ENCODE measurements around the gene ARL2BP.
A peak's percentile ranks its signal among the peaks of the same experiment; 100 is the strongest.

The ARL2BP gene

DNA sequence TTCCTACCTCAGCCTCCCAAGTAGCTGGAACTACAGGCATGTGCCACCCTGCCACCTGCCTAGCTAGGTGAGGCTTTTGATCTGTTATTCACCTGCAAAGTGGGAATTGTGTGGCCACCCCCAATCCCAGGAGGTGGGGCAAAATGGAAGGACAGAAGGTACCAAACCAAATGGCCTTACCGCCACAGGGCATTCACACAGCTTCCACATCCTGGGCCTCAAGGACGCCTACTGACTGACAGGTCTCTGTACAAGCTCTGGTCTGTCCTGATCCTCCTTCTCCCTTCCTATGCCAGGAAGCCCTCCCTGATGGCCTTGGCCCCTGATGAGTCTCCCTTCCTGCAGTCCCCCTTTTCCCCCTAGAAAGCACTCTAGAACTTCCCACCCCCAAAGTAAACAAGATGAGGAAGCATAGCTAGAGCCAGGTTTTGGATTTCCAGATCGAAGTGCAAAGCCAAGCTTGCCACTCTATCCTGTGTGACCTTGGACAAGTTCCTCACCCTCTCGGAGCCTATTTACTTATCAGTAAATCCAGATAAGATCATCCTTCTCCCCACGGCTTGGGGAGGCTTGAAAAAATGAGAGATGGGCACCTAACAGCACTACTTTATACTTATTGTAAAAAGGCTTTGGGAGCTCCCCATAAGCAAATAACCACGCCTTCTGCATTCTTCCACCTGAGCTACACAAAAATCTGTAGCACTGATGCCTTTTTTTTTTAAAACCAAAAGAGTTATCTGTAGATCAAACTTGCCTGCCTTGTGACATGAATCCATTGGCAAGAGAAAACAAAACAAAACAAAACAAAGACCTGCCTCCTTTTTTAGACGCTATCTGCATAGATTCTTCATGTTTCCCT, 35.0 kb downstream of the ARL2BP start:
- DNase-seq (ENCODE audit: extremely low spot score, insufficient read length, low read depth) (no peak), FAIRE-seq (no peak)

DNA sequence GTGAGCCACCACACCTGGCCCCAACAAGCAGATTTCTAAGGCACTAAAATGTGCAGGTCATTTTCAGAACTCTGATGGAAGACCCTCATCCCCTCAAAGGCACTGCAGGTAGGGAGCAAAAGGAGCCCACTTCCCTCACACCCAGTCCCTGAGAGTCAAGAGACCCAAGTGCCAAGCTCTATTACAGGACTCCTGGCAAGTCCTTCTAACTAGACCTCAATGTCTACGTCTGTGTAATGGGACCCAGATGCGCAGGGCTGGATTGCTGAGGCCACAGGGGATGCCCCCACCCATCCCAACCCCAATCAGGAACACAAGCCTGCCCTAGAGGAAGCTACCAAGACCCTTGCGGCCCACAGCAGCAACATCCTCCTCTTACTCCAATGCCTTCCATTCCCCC, 36.7 kb downstream of the ARL2BP start:
- no peak for FAIRE-seq
- DNase-seq (ENCODE audit: extremely low spot score, insufficient read length, low read depth), result no peak

DNA sequence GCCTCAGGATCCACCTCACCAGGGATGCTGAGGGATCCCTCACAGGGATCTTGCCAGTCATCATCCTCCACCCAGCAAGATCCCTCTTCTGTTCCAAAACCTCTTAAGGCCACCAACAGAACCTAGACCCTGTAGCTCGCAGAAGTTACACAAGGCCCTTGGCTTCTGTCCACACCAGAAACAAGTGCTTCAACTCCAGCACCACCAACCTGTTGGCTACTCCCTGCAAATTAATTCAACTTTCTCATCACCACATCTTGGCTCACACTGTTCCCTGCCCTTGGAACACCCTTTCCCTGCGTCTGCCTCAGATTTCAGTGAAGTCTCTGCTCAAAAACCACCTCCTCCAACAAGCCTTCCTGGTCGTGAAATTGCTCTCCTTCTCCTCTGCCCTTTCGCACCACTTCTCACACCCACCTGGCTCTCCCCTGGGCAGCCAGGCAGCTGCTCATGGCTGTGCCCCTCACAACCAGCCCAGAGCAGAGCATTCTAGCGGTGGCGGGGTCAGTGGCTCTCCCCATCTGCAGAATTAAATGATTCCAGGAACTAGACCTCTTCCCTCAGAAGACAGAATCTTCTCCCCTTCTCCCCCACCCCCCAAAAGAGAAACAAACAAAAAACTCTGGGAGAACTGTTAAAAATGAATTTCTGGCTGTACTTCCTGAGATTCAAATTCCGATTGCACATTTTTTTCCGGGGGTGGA, 37.6 kb downstream of the ARL2BP start:
- no peak for FAIRE-seq

DNA sequence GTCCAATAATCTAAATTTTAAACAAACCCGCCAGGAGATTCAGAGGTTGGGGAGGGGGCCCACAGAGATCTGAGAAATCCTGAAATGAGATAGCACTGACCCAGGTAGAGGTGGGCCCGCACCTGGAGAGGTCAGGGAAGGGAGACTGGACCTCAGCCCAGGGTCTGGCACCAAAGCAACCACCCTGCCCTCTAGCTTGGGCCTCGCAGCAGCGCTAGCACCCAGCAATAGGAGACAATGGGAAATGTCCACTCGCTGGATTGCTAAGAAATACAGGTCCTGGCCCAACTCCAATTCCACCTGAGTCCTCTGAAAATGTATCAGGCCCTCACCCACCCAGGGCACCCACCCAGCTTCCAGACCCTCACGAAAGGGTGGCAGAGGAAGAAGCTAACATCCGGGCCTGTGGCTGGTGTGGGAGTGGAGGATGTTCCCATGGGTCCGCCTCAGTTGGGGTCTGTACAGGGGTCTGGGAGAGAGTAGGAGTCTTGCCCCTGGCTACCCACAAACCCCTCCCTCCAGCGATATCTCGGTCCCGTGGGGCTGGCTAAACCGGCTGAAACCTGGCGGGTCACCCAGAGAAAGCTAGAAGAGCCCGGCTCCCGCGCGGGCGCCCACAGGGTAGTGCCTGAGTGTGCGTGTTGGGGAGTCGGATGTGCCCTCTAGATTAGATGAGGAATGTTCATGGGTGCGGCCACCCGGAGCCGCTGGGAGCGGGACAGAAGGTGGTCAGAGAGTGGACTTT, 38.3 kb downstream of the ARL2BP start:
- DNase-seq (ENCODE audit: extremely low spot score, insufficient read length, low read depth) (no peak), FAIRE-seq (no peak)

More for the DNA sequence above, 37.6 kb downstream of the ARL2BP start:
- DNase-seq (ENCODE audit: extremely low spot score, insufficient read length, low read depth), result no peak

DNA sequence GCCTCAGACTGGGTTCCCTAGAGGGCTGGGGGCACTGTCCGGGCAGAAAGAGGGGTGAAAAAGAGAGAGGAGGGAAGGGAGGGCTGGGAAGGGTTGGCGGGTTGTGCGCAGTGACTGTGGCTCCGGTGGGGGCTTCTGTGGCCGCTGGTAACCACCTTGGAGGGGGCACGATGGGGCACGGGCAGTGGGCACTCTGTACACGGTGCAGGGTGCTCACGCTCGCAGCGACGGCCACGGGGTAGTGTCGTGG, 38.8 kb downstream of the ARL2BP start:
- DNase-seq (ENCODE audit: extremely low spot score, insufficient read length, low read depth) (no peak), FAIRE-seq (no peak)

DNA sequence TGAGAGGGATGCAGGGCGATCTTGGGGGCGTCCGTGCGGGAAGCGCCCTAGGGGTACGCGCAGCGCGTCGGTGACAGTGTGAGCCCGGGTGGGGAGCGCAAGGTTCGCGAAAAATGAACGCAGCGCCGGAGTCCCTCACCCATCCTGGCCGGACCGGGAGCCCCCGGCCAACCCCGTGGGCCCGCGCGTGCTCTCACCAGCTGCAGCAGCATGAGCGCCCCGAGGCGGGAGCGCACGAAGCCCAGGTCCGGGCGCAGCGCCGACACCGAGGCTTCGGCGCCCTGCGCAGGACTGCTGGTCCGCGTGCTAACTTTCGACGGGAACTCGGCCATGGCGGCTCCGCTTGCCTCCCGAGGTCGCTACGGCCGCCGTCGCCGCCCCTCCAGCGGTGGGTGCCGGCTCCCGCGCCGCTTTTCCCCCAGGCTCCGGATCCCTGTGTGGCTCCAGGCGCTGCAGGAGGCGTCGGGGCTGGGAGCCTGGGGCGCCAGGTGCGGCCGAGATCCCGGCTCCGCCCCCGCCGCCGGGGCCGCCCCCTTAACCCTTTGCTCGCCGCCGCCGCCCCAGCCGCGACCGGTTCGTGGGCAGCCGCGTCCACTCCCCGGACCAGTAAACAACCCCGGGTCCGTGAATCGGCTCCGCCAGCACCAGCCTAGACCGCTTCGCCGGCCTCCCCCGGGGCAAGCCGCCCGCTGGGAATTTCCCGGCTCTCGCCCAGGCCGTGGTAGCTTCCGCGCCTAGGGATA, 39.3 kb downstream of the ARL2BP start, which contains the start of gene PLLP:
TSS of gene PLLP (minus strand) at position 464 of the 743 bp plus-strand sequence. CDS start at position 332, 132 bp downstream.
- no peak for DNase-seq (ENCODE audit: extremely low spot score, insufficient read length, low read depth)
- no peak for FAIRE-seq

DNA sequence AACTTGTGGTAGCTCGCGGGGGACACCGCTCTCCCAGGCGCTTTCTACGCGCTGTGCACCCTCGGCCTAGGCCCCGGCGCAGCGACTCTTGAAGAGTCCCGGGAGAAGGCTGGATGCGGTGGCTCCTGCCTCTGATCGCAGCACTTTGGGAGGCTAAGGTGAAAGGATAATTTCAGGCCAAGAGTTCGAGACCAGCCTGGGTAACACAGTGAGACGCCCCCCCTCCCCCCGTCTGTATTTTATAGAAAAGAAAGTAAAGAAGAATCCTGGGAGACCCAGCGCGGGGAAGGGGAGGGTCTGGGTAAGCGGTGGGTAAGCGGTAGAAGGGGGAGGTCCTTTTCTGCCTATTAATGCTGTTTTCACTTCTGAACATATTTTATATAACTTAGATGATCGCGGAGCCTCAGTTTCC, 39.9 kb downstream of the ARL2BP start:
- no peak for FAIRE-seq
- DNase-seq (ENCODE audit: extremely low spot score, insufficient read length, low read depth), result no peak

DNA sequence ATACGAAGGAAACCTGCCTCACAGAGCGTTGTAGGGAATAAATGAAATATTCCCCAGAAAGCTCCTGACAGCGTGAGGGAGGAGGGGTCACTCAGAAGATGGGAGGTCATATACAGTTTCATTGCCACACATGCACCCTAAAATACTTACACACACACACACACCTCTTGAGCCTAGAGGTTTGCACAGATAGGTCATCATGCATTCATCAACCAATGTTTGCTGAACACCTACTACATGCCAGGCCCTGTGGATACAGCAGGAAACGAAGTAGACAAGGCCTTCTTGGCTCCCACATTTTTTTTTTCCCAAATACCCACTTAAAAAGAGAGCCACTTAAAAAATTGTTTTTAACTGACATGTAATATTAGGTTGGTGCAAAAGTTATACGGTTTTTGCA, 40.3 kb downstream of the ARL2BP start:
- FAIRE-seq (no peak), DNase-seq (ENCODE audit: extremely low spot score, insufficient read length, low read depth) (no peak)

DNA sequence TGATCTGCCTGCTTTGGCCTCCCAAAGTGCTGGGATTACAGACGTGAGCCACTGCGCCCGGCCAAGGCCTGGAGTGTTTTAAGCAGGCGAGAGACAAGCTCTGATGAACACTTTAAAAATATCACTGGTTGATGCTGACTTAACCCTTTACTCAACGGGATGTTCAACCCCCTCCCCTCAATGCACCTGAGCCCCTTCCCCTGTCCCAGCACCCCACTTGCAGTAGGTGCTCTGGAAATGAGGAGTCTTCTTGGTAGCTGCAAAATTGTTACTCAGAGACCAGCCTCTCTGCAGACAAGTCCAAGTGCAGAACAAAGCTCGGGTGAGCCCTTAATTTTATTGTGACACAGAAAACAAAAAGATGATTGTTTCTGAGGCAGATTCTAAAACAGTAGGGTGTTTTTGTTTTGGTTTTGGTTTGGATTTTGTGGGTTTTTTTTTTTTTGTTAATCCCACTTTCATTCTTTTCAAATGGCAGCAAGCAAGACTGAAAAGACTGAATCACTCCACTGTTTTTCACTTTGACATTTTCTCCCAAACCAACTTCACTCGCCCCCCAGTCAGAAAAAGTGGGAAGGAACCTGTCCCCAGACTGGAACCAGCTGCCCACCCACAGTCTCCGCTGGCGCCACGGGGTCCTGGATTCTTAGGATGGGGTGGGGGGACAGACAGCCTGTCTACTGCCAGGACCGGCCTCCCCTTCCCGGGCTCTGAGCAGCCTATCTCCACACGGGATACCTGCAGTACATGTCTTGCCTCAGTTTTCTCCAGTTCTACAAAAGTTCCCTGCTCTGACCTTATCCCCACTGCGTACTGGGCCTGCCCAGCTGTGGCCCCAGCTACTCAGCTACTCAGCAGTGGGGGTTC, 44.6 kb downstream of the ARL2BP start:
- FAIRE-seq, result no peak
- DNase-seq (ENCODE audit: extremely low spot score, insufficient read length, low read depth), result no peak

DNA sequence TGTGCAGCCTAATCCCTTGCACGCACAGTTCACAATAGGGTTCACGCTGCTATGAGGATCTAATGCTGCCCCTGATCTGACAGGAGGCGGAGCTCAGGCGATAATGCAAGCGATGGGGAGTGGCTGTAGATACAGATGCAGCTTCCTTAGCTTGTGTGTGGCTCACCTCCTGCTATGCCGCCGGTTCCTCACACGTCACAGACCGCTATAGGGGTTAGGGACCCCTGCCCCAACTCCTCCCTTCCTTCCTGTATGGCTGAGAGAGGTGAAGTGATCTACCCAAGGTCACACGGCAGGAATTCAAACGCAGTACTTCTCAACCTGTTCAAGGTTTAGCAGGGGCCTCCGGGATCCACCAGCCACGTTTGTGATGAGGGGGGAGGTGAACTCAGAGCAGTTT, 52.8 kb downstream of the ARL2BP start:
- no peak for DNase-seq (ENCODE audit: extremely low spot score, insufficient read length, low read depth)
- FAIRE-seq, result no peak

DNA sequence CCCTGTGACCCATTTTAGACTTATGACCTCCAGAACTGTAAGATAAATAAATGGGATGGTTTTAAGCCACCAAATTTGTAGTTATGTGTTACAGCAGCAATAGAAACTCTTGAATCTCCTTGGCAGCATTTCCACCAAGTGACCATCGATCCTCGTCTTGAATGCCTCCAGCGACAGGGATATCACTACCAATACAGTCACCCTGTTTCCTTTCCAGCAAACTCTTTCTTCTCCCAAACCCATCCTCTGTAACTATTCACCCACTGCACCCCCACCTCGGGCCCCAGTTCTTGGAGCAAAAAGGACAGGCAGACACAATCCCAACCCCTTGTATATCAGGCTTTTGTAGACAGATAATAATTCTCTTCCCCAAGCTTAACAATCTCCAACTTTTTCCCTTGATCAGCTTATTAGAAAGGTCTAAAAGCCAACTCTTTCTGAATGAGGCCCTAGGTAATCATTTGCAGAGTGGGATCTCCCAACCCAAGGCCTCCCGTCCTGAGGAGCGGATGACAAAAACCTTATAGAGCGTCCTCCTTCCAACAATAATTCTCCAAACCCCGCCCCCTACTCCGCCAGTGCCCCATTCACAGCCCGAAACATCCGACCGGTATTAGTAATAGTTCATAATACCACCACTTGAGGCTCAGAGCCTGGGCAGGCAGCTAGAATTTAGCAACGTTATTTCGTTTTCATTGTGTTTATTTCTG, 54.1 kb downstream of the ARL2BP start:
- FAIRE-seq (no peak), DNase-seq (ENCODE audit: extremely low spot score, insufficient read length, low read depth) (no peak)

DNA sequence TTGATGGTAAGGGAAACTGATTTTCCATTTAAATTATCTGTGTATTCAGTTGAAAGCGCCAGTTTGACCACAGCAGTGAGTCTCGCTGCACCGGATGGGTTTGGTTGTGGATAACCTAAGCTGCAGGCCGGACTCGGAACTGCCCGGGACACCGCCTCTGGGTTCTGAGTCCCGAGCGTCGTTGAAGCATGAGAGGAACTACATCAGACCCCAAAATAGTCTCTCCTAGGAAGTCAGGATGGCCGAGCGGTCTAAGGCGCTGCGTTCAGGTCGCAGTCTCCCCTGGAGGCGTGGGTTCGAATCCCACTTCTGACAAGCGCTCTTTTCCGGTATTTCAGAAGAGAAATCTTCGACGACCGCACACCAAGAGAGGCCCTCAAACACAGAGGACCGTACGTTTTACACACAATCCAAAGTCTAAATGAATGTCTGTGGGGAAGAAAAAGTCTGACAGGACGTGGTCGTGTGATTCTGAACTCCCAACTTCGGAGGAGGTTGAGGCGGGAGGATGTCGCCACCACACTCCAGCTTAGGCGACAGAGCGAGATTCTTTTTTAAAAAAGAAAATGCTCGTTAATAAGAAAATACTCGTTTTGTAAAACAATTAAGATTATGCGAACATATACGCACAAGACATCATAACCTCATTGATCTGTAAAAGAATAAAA, 54.8 kb downstream of the ARL2BP start:
- DNase-seq (ENCODE audit: extremely low spot score, insufficient read length, low read depth), result peak; percentile 57
- peak; percentile 84 for FAIRE-seq

DNA sequence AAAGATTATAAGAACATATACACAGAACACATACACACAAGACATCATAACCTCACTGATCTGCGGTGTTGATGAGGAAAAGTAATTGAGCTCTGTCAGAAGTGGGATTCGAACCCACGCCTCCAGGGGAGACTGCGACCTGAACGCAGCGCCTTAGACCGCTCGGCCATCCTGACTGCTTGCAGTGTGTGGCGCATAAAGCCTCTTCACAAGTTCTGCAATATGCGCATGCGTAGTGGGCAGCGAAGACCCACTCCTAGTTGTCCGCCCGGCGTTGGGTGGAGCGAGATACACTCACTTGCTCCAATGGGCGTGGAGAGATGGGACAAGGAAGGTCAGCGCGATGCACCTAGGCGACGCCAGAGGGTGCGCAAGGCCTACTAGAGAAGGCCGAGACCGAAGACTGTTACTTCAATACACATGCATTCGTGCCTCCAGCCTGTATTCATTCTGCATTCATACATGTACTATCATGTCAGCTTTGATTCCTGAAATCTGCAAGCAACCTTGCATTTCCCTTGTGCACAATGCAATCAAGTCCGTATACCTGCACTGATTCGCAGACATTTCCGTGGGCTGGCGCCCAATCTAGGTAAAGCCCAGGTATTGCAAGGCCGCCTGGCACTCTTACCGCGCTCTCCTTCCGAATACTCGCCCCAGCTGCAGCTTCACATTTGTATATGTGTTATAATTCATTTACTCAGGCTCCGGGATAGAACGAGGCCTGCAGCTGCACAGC, 55.5 kb downstream of the ARL2BP start:
- DNase-seq (ENCODE audit: extremely low spot score, insufficient read length, low read depth), result peak; percentile 92
- peak; percentile 98 for FAIRE-seq

DNA sequence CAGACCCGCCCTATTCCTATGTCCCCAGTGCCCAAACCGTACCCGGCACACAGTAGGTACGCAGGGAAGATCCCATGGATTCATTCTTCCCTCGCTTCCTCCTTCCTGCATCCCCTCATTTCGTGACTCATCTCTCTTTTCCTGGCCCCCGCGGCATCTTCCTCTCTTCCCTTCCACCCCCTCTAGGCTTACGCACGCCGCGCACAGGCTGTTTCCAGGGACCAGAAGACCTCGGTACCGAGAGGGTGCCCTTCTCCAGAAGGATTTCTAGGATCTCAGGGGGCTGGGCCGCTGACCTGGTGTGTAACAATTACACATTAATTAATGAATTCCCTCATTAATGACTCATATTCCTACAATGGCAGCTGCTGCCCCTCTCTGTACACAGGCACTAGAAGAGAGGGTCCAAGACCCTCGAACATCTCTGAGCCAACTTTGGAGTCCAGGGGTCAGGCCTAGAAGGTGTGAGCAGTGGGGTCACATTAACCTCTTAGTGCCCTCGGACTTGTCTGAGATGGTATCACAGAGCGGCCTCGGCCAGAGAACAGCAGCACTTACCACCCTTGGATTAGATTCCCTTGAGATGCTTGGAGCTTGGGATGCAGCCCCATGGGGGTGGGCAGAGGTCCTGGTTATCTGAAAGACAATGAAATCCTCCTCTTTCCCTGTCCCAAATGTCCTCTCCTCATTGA, 56.2 kb downstream of the ARL2BP start:
- no peak for FAIRE-seq

More for the DNA sequence above, 56.2 kb downstream of the ARL2BP start:
- no peak for DNase-seq (ENCODE audit: extremely low spot score, insufficient read length, low read depth)

Data from GM18507 (cell line).